HG03095 (cell line): ENCODE measurements around the gene SRSF7.
"Not testable (repeated sequence)": the region's sequence is repeated elsewhere in the genome, so short reads cannot be mapped to it uniquely, and the experiment has no call there.

ENCODE experiments used
- ATAC-seq: cut with Tn5 transposase; IDR thresholded peaks from one replicate; pipeline ENCODE4 v1.9.1; 2021; ENCODE audit warnings: moderate library complexity; ENCODE audit not compliant: unreplicated experiment

SRSF7 gene

DNA sequence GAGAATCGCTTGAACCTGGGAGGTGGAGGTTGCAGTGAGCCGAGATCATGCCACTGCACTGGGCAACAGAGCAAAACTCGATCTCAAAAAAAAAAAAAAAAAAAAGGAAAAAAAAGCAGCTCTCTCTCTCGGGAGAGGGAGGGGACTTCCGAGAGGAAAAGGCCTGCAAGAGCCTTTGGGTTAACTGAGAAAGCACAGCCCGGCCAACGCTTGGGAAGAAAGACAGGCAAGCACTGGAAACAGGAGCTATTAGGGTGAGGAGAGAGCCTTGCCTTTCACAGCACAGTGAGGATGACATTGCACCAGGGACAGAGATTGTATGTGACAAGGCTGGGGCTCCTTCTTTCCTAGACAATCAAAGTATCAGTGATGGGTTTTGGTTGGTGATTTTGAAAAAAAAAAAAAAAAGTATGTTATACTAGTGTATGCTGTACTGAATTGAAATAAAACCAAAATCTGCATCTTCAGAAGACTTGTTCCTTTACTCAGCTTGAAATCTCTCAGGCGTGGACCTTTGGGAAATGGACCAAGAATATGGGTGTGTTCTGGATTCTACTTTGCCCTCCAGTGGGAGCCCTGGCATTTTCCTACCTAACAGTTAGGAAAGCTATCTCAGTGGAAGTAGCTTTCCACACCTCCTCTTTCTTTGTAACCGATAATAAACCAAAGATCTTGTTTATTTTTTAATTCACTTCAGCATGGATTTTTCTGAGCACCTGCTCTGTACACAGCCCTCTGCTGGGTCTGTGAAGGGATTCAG, 16.7 kb downstream of the SRSF7 start:
- ATAC-seq = no peak

DNA sequence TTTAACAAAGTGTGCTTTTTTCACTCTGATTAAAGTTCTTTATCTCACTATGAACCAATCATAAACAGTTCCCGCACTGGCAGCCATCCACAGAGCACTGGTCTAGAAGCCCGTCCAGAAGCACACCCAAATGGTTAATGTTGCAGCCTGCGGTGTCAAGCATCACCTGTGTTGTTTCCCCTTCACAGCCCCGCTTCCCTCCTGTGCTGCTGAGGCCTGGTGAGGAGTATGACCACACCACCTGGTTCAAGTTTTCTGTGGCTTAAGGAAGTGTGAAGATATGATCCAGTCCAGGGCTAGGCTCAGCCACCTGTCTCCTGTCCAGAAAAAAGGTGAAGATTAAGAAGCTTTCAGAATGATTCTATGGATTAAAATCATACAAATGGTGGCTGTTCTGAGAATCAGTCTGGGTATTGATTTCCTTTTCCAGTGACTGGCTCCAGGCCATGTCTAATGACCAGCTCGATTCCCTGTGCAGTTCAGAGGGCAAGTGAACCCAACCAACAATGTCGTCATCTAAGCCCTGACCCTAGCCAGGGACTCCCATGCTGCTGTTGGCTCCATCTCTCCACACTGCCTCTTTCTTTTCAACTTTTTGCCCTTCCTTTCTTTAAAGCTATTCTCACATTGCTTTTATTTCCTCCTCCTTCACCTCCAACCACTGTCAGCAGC, 17.7 kb downstream of the SRSF7 start:
- ATAC-seq = no peak

GRCh38 chr2:38731684-38732221, 19.4 kb downstream of the SRSF7 start:
- no peak for ATAC-seq

- ATAC-seq = no peak
Measured at GRCh38 chr2:38731090-38731489, 20.1 kb downstream of the SRSF7 start.

DNA sequence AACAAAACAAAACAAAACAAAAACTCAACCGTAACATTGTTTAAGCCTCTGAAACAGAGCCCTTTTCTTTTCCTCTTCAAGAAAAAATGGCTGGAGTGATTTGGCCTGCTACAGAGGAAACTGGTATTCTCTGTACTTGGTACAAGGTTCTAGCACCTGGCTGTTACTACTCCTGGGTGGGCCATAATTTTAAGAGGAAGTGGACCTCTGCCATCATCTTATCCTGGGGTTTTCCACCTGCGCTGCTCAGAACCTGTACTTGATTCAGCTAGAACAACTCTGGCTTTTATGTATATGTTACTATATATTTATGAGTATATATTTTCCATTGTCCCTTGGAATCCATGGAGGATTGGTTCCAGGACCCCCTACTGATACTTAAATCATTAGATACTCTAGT, 22.5 kb downstream of the SRSF7 start:
- no peak for ATAC-seq

DNA sequence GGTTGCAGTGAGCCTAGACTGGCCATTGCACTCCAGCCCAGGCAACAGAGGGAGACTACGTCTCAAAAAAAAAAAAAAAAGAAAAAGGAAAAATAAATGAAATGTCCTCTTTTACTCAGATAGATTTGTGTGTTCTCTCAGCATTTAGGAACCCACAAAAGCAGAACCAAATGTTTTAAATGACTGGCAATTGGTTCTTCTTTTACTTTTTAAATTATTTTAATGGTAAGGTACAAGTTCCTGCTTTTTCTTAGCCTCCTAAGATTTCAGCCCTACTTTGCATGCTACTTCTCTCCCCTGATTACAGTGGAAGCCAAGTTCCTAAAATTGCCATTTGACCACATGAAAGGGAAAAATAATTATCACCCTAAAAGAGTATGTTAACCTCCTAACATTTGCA, 23.5 kb downstream of the SRSF7 start:
- no peak for ATAC-seq

GRCh38 chr2:38723173-38723572, 28.0 kb downstream of the SRSF7 start:
- ATAC-seq = peak; percentile 54

DNA sequence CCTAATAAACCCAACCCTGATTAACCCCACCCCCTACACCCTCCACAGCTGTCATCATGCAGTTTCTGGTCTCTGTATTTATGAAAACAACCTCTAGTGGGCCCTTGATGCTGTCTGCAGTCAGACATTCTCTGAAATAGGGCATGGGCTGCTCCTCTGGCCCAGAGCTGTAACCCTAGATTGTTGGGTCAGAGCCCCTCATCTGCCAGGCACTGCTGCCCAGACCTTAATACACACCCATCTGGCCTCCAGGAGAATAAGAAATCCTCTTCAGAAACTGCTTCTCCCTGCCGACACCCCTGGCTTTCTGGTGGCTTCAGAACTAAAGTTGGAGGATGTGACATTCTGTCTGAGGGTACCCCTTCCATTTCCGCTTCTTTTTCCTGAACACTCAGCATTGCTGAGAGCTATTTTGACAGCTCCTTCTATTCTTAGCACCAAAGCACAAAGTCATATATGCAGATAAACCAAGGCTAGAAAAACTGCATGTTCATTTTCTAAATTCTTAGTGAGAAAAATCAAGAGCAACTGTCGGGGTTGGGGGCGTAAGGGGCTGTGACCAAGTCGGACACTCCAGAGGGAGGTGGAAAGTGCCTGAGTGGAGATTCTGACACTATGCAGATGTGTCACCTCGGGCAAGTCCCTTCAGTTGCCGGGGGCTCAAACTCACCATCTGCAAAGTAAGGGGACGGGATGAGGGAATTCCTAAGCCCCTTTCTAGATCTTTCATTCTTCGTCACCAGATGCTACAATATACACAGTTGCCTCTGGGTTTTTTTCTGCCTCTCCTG, 28.7 kb downstream of the SRSF7 start:
- ATAC-seq = peak; percentile 41

DNA sequence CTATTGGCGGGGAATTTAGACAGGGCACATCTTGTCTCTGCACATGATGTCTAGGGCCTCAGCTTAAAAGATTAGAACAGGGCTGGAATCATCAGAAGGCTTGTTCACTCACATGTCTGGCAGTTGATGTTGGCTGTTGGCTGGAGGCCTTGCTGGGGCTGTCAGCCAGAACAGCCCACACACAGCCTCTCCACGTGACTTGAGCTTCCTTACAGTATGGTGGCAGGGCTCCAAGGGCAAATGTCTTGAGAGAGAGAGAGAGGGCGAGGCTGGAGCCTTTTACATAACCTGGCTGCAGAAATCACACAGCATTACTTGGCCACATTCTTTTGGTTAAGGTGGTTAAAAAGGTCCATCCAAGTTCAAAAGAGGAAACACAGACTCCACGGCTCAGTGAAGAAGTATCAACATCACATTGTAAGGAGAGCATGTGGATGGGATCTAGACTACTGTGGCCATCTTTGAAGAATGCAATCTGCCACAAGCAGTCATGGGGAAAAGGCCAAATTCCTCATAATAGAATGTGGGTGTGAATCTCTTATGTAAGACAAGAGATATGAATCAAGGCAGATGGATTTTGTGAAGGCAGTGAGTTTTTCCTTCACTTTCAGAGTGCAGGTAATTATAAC, 30.4 kb downstream of the SRSF7 start:
- no peak for ATAC-seq

DNA sequence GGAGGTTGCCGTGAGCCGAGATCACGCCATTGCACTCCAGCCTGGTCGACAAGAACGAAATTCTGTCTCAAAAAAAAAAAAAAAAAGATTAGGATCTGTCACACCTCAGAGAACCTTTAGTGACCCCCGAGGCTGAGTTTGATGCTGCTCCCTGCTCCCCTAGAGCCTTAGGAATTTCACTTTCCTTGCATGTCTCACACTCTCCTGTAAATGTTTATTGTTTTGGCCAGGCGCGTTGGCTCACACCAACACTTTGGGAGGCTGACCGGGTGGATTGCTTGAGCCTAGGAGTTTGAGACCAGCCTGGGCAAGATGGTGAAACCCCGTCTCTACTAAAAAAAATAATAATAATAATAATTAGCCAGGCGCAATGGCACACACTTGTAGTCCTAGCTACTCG, 31.5 kb downstream of the SRSF7 start:
- ATAC-seq = no peak

GRCh38 chr2:38718601-38719000, 32.6 kb downstream of the SRSF7 start:
- no peak for ATAC-seq

- no peak for ATAC-seq
Measured at GRCh38 chr2:38716185-38716584, 35.0 kb downstream of the SRSF7 start.

- not testable (repeated sequence) for ATAC-seq
Measured at GRCh38 chr2:38714941-38715340, 36.2 kb downstream of the SRSF7 start.

DNA sequence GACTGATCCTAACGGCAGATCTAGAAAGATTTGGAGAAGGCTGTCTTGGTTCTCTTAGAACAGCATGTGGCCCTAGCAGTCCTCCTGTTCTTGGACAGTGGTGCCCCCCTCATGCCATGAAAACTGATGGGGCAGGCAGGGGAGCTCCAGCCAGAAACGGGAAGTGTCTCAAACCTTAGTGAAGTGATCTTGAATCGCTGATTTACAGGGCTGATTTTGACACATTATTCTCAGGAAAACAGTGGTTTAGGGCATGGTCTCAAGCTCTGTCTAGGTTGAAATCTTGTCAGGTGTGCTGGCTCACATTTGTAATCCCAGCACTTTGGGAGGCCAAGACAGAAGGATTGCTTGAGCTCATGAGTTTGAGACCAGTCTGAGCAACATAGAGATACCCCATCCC, 37.8 kb downstream of the SRSF7 start:
- no peak for ATAC-seq

GRCh38 chr2:38712871-38713270, 38.3 kb downstream of the SRSF7 start:
- ATAC-seq = no peak

DNA sequence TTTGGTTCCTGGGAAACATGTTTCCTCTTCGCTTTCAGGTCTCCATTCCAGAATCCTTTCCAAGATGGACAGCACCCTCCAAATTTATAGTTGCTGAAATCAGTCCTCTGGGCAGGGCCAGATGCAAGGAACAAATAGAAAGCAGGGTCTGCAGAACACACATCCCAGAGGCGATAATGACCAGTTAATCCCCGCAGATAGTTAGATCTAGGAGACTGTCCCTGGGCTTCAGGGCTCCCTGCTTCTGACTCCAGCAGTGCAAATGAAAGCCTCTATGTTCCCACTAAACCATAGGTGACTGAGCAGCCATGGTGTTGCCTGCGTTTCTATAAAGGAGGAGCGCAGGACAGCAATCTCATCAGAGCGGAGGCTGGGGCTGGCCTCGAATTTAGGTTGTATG, 38.7 kb downstream of the SRSF7 start:
- no peak for ATAC-seq

GRCh38 chr2:38711558-38711957, 39.6 kb downstream of the SRSF7 start:
- no peak for ATAC-seq

DNA sequence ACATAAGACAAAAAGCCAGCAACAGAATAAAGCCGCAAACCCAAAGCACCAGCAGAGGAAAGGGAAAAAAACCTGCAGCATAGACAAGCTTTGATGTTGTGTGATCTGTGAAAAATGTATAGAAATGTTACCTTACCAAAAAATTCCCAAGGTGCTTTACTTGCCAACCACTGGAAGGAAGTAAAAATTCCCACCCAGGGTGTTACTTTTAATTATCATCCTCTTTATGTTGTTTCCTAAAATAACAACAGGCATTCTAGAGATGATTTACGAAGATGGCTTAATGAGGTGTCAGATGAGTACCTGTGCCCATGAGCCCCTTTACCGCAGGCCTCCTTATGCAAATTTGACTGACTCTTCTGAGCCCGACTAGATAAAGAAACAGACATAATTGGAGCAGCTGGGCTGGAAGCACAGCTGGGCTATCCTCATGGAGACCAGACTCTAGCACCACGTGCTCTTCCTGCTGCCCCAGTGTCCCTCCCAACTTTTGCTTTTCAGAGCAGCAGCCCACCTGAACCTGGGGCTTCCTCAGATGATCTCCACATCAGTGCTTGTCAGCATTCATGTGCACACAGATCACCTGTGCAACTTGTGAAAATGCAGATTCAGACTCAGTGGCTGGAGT, 41.5 kb downstream of the SRSF7 start:
- ATAC-seq = peak; percentile 67

DNA sequence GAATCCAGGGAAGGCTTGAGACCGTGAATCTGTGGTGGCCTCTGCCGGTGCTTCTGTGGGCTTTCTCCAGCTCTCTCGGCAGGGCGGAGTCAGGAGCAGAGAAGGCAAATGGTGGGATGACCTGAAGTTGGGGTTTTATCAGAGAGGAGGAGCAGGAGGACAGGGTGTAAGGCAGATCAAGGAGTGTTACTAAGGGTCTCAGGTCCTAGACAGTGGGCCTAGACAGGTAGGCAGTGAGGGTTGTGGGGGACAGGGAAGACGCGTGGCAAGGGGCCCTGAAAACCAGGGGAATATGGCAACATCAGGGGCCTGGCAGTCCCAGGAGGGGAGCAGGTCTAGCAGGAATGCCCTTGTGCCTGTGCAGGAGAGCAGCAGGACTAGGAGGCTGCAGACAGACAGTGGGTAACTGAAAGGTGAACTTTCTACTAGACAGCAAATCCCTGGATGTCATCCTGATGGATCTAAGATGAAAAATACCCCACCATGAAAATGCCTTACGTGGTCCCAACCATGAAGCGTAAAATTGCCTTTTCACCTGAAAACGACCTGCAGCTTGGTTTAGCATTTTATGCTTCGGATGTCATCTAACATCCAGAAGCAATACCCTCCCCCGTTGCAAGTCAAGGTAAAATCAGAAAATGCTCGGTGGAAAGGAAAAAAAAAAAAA, 42.1 kb downstream of the SRSF7 start:
- no peak for ATAC-seq

DNA sequence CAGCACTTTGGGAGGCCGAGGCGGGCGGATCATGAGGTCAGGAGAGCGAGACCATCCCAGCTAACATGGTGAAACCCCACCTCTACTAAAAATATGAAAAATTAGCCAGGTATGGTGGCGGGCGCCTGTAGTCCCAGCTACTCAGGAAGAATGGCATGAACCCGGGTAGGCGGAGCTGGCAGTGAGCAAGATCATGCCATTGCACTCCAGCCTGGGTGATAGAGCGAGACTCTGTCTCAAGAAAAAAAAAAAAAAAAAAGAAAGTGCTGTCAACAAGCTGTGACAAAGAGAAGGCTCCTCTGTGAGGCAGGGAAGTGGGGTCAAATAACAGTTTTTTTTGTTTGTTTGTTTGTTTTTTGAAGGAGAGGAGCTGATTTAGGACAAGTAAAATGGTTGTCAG, 42.7 kb downstream of the SRSF7 start:
- not testable (repeated sequence) for ATAC-seq
